ENCODE results near the gene FAIM.

FAIM gene

DNA sequence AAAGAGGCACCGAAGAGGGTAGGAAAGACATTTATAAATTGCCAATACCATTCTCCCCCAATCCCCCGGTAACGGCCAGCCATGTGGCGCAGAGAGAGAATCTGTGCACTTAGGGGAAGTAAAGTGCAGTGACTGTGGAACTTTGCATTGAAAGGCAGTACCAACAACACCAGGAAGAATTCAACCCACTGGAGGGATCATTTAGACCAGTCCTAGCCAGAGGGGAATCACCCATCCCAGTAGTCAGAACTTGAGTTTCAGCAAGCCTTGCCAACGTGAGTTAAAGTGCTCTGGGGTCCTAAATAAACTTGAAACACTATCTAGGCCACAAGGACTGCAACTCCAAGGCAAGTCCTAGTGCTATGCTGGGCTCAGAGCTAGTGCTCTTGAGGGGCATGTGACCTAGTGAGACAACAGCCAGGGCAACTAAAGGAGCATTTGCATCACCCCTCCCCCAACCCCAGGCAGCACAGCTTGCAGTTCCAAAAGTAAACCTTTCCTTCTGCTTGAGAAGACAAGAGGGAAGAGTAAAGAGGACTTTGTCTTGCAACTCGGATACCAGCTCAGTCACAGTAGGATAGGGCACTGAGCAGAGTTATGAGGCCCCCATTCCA is 29.5 kb upstream of the FAIM start:
- TF ChIP-seq, protein P1, sequence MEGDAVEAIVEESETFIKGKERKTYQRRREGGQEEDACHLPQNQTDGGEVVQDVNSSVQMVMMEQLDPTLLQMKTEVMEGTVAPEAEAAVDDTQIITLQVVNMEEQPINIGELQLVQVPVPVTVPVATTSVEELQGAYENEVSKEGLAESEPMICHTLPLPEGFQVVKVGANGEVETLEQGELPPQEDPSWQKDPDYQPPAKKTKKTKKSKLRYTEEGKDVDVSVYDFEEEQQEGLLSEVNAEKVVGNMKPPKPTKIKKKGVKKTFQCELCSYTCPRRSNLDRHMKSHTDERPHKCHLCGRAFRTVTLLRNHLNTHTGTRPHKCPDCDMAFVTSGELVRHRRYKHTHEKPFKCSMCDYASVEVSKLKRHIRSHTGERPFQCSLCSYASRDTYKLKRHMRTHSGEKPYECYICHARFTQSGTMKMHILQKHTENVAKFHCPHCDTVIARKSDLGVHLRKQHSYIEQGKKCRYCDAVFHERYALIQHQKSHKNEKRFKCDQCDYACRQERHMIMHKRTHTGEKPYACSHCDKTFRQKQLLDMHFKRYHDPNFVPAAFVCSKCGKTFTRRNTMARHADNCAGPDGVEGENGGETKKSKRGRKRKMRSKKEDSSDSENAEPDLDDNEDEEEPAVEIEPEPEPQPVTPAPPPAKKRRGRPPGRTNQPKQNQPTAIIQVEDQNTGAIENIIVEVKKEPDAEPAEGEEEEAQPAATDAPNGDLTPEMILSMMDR (IDR thresholded peaks at IDR 0.05): no peak

DNA sequence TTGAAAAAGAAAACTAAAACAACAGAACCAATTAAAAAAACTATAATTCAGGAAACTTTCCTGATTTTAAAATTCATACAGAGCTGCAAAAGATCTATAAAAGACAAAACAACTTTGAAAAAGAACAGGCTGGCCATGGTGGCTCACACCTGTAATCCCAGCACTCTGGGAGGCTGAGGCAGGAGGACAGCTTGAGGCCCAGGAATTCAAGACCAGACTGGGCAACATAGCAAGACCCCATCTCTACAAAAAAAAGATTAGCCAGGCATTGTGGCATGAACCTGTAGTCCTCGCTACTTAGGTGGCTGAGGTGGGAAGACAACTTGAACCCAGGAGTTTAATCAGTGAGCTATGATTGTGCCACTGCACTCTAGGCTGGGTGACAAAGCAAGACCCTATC is 21.2 kb upstream of the FAIM start:
- TF ChIP-seq, protein P1 (IDR thresholded peaks at IDR 0.05): no peak

DNA sequence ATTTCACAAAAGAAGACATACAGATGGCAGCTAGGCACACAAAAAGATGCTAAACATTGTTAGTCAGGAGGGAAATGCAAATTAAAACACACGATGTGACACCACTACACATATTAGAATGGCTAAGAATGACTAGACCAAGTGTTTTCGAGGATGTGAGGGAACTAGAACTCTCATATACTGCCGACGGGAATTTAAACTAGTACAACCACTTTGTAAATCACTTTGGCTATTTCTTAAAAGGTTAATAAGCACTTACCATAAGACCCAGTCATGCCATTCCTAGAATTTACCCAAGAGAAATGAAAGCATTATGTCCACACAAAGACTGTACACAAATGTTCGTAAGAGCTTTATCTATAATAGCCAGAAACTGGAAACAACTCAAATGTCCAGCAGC is 20.1 kb upstream of the FAIM start:
- TF ChIP-seq, protein P1 (IDR thresholded peaks at IDR 0.05): no peak

DNA sequence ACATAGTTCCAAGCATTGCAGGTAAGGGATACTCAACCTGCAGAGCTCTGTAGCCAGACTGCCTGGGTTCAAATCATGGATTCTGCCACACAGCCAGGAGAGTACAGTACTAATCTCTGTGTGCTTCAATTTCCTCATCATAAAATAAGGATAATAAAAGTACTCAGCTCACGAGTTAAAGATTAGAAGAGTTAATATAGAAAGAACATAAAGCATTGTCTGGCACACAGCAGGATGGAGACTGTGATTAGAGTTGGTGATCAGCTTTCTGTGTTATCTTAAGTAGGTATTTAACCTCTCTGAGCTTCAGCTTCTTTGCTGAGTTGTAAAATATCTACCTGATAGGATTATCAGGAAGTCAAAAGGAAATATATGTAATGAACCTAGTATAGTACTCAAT is 17.2 kb upstream of the FAIM start:
- TF ChIP-seq, protein P1 (IDR thresholded peaks at IDR 0.05): no peak

DNA sequence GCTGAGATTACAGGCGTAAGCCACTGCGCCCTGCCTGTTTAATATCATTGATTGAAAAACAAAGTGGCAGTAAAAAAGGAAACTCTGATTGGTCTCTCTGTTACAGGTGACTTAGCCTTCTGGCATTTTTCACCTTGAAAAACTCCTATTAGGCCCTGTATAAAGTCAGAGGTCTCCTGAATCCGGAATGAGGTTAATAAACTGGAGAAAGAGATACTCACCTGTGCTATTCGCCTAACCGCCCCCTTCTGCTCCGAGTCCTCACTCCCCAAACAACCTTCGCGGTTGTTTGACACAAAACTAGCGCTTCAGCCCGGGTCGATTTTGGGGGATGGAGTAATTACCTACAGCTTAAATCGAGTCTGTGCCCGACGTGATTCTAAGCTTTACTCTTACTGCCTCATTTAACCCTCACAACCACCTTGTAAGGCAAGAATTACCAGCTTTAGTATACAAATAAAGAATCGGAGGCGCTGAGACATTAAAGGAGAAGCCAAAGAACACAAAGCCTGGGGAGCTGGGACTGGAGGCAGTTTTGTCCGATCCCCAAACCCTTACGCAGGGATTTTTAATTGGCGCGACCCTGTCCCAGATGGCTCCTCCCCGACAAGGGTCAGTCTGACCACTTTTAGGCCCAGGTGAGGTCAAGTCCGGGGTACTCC is 15.0 kb upstream of the FAIM start:
- TF ChIP-seq, protein P1 (IDR thresholded peaks at IDR 0.05): no peak

DNA sequence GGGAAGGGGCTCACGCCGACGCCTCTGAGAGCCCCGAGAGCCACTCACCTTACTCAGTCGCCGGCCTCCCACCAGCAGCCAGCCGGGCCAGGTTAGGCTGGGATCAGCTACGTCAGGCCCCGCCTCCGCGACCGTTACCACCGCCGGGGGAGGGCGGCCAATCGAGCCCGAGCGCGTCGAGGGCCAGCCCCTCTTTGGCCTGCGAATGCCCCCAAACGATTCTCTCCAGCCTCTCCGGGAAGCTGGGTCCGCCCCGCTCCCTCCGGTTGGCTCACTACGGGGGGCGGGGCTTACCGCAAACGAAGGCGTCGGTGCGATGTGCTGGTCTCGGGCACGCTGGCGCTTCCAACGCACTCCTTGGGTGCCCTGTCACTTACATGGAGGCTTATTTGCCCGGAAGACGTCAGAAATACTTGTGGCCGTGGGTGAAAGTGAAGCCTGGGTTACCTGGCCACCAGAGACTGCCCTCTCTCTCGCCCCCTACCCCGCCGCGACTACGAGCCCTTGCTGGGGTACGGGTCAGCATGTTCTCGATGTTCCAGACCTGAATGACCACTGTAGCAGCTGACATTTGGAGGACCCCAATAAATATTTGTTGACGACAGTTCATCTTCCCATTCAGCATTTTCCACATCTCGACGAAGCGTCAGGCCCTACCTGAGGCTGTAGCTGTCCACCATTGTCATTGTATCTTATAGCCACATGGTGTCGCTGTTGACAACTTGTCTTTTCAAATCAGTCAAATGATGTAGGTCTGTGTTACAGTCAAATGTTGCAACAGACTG is 14.2 kb upstream of the FAIM start, which contains the start of gene CEP70:
Gene CEP70 (minus strand): TSS at position 111 of the 785 bp plus-strand sequence. CDS start 21,333 bp downstream, outside the sequence.
- TF ChIP-seq, protein P1 (IDR thresholded peaks at IDR 0.05): peak; percentile 87

DNA sequence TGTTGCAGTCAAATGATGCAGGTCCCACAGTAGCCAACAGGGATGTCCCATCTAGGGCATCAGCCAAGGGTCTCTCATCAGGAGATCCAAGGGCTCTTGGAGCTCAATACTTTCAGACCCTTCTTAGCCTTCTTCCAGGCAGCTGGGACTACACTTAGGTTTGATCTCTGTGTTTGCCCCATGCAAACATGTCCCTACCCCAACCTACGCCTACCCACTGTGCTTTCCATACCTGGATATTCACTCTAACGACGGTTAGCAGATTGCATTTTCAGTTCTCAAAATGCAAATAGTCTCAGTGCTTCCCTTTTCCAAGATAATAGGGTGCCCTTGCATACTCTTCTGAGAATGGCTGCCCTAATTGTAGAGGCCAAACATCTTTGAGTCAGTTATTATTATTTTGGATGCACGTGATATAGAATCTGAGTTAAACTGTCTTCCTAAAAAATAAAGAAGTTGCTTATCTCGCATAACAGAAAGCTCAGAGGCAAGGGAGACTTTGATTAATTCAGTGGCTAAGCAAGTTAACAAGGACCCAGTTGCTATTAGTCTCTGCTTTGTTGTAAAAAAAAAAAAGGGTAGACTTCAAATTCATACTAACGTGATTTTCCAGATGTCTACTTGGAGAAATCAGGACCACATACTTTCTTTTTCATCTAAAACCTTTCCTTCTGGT is 13.5 kb upstream of the FAIM start:
- TF ChIP-seq, protein P1 (IDR thresholded peaks at IDR 0.05): no peak

All from LNCAP (cell line).